ENCODE data around the gene JARID2. TPM values are rescaled to one million over a fixed set of nuclear protein-coding genes. Genes with fewer than 3 reads are reported as not detected.

JARID2 gene
- total and polyA plus RNA-seq, 10 of the 15 experiments (the other 5 are each of a cell fraction or from before 2014, with no cell fraction given): 4.2 to 21.6 (median 11.7) TPM

- no peak for TF ChIP-seq SKIL (IDR thresholded peaks at IDR 0.05; ENCODE audit: low read depth, poor library complexity, severe bottlenecking)
- TF ChIP-seq FOXK2 (IDR thresholded peaks at IDR 0.05): no peak
These were observed 227.9 kb downstream of the JARID2 start (continued) for GRCh38 chr6:15473741-15474161.

GRCh38 chr6:15474196-15474595, 228.3 kb downstream of the JARID2 start:
- no TSS peak for BruUV-seq (replicated peaks)
- no peak overlapping the region for H3K4me3 ChIP-seq
- WGBS (ENCODE audit: insufficient coverage, insufficient replicate concordance, low lambda C conversion rate, missing lambda C conversion rate): 90% methylated on average over 2 of the region's 2 CpGs
- no peak overlapping the region for H3K27ac ChIP-seq (ENCODE audit: control insufficient read depth, insufficient read depth)
- no peaks in the 10 kb centered on the region for H3K27me3 ChIP-seq (replicated peaks in 1 of 2; ENCODE audit: control insufficient read depth in 2 of 2, insufficient read depth in 2 of 2, low read length in 1 of 2)
- in situ Hi-C loops (cut with MboI): loop anchor here (25.0 kb wide), 1 partner anchor 1562 kb away; the partner anchor contains the start of gene RNF182
- H3K4me2 ChIP-seq (ENCODE audit: control insufficient read depth, insufficient read depth): no peak overlapping the region
- peaks cover 16 to 22% of the 10 kb centered on the region in 2 experiments for H3K36me3 ChIP-seq (ENCODE audit: control insufficient read depth in 2 of 2, insufficient read depth in 2 of 2, low read length in 1 of 2)
- RAD21 ChIA-PET (ENCODE audit: unreplicated experiment): interaction anchor here (0.6 to 1.4 kb wide), 2 partner anchors 10 to 1348 kb away, joined by 3 read pairs; no protein-coding TSS in a partner anchor
- H3K4me1 ChIP-seq (ENCODE audit: control insufficient read depth, insufficient read depth, low read length): no peaks in the 10 kb centered on the region
- no peaks in the 10 kb centered on the region for H3K9me3 ChIP-seq (replicated peaks; ENCODE audit: control insufficient read depth, insufficient read depth, low read length)
- SMC1A ChIA-PET (ENCODE audit: uncharacterized antibody, unreplicated experiment): interaction anchor here (1.2 to 1.8 kb wide), 3 partner anchors 11 to 29 kb away, joined by 3 to 7 read pairs (median 7); no protein-coding TSS in a partner anchor
- H3K79me2 ChIP-seq (ENCODE audit: control insufficient read depth, insufficient read depth, low read length): peaks cover 2% of the 10 kb centered on the region
- no peaks in the 10 kb centered on the region for H4K20me1 ChIP-seq (ENCODE audit: control insufficient read depth, insufficient read depth)
- POLR2A ChIA-PET: no interaction called here
- no peak for ATAC-seq
- no peak for FAIRE-seq
- no peak for DNase-seq (ENCODE audit: low read depth, low spot score)
- H2AFZ ChIP-seq (ENCODE audit: control insufficient read depth, low read depth, low read length): no peak overlapping the region
- H3K9ac ChIP-seq (ENCODE audit: control insufficient read depth, insufficient read depth, low read length): no peak overlapping the region
- CTCF ChIA-PET: interaction anchor here (1.5 to 4.1 kb wide), 3 partner anchors 11 to 17 kb away, joined by 3 to 13 read pairs (median 7); no protein-coding TSS in a partner anchor
- intact Hi-C loops (cut with micrococcal nuclease; ENCODE audit: unreplicated experiment): no loop called here
- TF ChIP-seq REST (IDR thresholded peaks at IDR 0.05; ENCODE audit: low read depth, low read length) (no peak), MLLT1 (IDR thresholded peaks at IDR 0.05) (no peak), ZNF592 (IDR thresholded peaks at IDR 0.05) (no peak), RAD21 (IDR thresholded peaks at IDR 0.05; ENCODE audit: insufficient read depth, low read depth, low read length) (no peak), KDM1A (IDR thresholded peaks at IDR 0.05; ENCODE audit: borderline replicate concordance) (no peak)
